GM19372 (cell line): Measurements from ENCODE around the gene PWWP2B.
"Not testable (repeated sequence)": the region's sequence is repeated elsewhere in the genome, so short reads cannot be mapped to it uniquely, and the experiment has no call there.

Experiments
- ATAC-seq: cut with Tn5 transposase; IDR thresholded peaks from one replicate; pipeline ENCODE4 v1.9.1; 2021; ENCODE audit warnings: mild to moderate bottlenecking, low read depth, moderate library complexity; ENCODE audit not compliant: unreplicated experiment

Gene PWWP2B

GRCh38 chr10:132428486-132428995, 31.5 kb downstream of the PWWP2B start:
- ATAC-seq: no peak

- no peak for ATAC-seq
Measured at GRCh38 chr10:132429281-132430230, 32.6 kb downstream of the PWWP2B start.

GRCh38 chr10:132430231-132430743, 33.3 kb downstream of the PWWP2B start:
- no peak for ATAC-seq

- no peak for ATAC-seq
Measured at GRCh38 chr10:132430861-132431271, 33.9 kb downstream of the PWWP2B start.

GRCh38 chr10:132431537-132432175, 34.7 kb downstream of the PWWP2B start:
- ATAC-seq: no peak

- no peak for ATAC-seq
Measured at GRCh38 chr10:132432176-132432540, 35.2 kb downstream of the PWWP2B start.

GRCh38 chr10:132433671-132434340, 36.8 kb downstream of the PWWP2B start:
- ATAC-seq: no peak

GRCh38 chr10:132434405-132435005, 37.5 kb downstream of the PWWP2B start:
- no peak for ATAC-seq

GRCh38 chr10:132435320-132435719, 38.3 kb downstream of the PWWP2B start:
- not testable (repeated sequence) for ATAC-seq

GRCh38 chr10:132436096-132436495, 39.1 kb downstream of the PWWP2B start:
- not testable (repeated sequence) for ATAC-seq

GRCh38 chr10:132436861-132437410, 39.9 kb downstream of the PWWP2B start:
- no peak for ATAC-seq

- ATAC-seq: no peak
Measured at GRCh38 chr10:132437541-132437950, 40.5 kb downstream of the PWWP2B start.

GRCh38 chr10:132438091-132439024, 41.4 kb downstream of the PWWP2B start:
- ATAC-seq: no peak

- no peak for ATAC-seq
Measured at GRCh38 chr10:132439025-132439388, 42.0 kb downstream of the PWWP2B start.

GRCh38 chr10:132439424-132440163, 42.6 kb downstream of the PWWP2B start:
- ATAC-seq: no peak

- ATAC-seq: no peak
Measured at GRCh38 chr10:132440791-132441565, 44.0 kb downstream of the PWWP2B start.

GRCh38 chr10:132441818-132442524, 45.0 kb downstream of the PWWP2B start:
- ATAC-seq: no peak
